Ovary (tissue), 3 donors: ENCODE results near the gene IL15.

Source experiments
- EP300 ChIP-seq: sonication (generic); formaldehyde crosslinking; IDR thresholded peaks from one replicate; pipeline ENCODE4 v1.6.1; 2017; ENCODE audit warnings: antibody characterized with exemption
- POLR2A ChIP-seq: fragments of 450-650 bp; IDR thresholded peaks from one replicate; pipeline ENCODE4 v1.6.1; 2017; ENCODE audit warnings: antibody characterized with exemption, mild to moderate bottlenecking, moderate library complexity
- TF ChIP-seq, protein P1 (sequence below), 3 donors: fragments of 450-650 bp in 2 of 3; fragments of 200-600 bp in 1 of 3; IDR thresholded peaks; one replicate each; pipeline versions ENCODE4 v1.5.1 to v1.8.0; 2016 to 2022; ENCODE audit warnings: antibody characterized with exemption in 3 of 3, mild to moderate bottlenecking in 1 of 3
- donor health status: DM: no; HTN: no; CAD: no.

DNA sequence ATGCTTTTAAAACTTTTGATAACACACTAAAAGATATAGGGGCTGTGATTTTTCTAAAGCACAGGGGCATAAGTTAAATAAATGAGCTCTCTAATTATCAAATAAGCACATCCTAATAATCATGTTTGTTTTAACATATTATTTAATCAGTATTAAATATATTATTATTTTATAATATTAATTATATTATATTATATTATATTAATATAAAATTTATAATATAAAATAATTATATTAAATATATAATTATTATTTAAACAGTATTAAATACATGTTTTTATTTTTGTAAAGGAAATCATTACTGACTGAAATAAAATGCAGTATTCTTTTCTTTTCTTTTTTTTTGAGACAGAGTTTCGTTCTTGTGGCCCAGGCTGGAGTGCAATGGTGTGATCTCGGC lies 136.5 kb downstream of the IL15 start:
- TF ChIP-seq, protein P1, sequence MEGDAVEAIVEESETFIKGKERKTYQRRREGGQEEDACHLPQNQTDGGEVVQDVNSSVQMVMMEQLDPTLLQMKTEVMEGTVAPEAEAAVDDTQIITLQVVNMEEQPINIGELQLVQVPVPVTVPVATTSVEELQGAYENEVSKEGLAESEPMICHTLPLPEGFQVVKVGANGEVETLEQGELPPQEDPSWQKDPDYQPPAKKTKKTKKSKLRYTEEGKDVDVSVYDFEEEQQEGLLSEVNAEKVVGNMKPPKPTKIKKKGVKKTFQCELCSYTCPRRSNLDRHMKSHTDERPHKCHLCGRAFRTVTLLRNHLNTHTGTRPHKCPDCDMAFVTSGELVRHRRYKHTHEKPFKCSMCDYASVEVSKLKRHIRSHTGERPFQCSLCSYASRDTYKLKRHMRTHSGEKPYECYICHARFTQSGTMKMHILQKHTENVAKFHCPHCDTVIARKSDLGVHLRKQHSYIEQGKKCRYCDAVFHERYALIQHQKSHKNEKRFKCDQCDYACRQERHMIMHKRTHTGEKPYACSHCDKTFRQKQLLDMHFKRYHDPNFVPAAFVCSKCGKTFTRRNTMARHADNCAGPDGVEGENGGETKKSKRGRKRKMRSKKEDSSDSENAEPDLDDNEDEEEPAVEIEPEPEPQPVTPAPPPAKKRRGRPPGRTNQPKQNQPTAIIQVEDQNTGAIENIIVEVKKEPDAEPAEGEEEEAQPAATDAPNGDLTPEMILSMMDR (IDR thresholded peaks at IDR 0.05), result no peak
- no peak for TF ChIP-seq POLR2A
- TF ChIP-seq EP300, result no peak
